ENCODE results near the gene EIF4B.
"Not testable (repeated sequence)": the region's sequence is repeated elsewhere in the genome, so short reads cannot be mapped to it uniquely, and the experiment has no call there.

Gene EIF4B

GRCh38 chr12:52993558-52993869 is 12.7 kb upstream of the EIF4B start:
- DNase-seq (ENCODE audit: low read depth in 2 of 3, low spot score in 1 of 3) = no peak

DNA sequence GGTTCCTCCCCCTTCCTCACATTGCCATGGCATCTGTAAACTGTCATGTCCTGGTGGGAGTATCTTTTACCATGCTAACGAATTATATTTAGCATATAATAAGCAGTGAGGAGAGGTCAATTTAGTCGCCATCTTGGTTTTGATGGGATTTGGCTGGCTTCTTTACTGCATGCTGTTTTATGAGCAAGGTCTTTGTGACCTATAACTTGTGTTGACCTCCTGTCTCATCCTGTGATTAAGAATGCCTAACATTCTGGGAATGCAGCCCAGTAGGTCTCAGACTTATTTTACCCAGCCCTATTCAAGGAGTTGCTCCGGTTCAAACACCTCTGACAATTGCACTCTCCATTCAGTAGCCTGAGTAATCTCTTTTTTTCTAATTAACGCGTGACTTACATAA is 2.1 kb upstream of the EIF4B start:
- DNase-seq (ENCODE audit: low read depth in 2 of 3, low spot score in 1 of 3) = no peak

DNA sequence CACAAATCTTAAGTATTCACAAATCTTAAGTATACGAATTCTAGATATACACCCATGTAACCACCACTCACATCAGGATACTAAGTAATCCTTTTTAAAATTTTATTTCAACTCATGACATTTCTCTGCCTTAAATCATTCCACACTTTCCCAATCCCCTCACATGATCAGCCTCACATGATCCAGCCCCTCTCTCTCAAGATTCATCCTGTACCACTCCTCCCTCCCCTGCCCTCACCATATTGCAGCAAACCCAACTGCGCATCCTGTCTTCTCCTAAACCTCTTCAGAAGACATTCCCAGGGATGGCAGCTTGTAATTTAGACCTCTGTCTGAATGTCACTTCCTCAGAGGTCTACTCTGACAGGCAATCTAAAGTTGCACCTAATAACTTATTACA is 1.7 kb upstream of the EIF4B start:
- DNase-seq (ENCODE audit: low read depth in 2 of 3, low spot score in 1 of 3) = no peak

DNA sequence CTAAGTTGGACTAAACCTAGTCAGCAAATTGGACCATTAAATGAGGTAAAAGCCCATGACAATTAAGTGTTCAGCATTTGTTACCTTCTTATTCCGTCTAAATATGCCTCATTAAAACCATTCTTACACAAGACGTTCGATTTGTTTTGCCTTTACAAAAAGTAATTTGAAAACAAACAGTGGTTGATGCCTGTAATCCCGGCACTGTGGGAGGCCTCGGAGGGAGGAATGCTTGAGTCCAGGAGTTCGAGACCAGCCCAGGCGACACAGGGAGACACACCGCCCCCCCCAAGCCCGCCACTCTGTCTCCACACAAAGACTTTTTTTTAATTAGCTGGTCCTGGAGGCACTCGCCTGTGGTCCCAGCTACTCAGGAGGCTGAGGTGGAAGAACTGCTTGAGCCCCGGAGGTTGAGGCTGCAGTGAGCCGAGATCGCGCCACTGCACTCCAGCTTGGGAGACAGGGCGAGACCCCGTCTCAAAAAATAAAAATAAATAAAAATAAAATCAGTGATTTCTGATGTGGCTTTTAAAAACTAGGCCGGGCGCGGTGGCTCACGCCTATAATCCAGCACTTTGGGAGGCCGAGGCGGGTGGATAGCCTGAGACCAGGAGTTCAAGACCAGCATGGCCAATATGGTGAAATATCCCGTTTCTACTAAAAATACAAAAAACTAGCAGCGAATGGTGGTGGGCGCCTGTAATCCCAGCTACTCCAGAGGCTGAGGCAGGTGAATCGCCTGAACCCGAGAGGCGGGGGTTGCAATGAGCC is 856 bp upstream of the EIF4B start:
- no peak for DNase-seq (ENCODE audit: low read depth in 2 of 3, low spot score in 1 of 3)

- DNase-seq (ENCODE audit: low read depth in 2 of 3, low spot score in 1 of 3) = peak; percentile 67 to 84 (median 74)
Observed at GRCh38 chr12:53006810-53007309, 604 bp downstream of the EIF4B start.

DNA sequence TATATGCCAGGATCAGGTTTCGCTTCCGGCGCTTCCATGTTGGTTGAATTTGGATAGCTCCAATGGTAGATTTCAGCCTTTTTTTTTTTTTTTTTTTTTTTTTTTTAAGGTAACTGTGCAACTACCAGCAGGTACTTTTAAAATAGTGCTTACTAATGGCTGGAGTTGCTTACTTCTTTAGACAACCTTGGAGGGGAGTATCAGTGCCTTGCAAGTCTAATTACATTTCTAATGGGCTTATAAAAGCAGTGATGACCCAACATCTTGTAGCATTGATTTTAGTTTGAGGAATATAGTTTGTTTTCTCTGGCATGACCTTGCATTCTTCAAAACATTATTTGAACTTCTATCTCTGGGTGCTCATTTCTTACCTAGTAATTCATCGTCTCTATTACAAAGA is 1.1 kb downstream of the EIF4B start:
- DNase-seq (ENCODE audit: low read depth in 2 of 3, low spot score in 1 of 3) = no peak

GRCh38 chr12:53008760-53009159 is 2.5 kb downstream of the EIF4B start:
- DNase-seq (ENCODE audit: low read depth in 2 of 3, low spot score in 1 of 3) = not testable (repeated sequence)

GRCh38 chr12:53010955-53011354 is 4.7 kb downstream of the EIF4B start:
- no peak for DNase-seq (ENCODE audit: low read depth in 2 of 3, low spot score in 1 of 3)

- no peak for DNase-seq (ENCODE audit: low read depth in 2 of 3, low spot score in 1 of 3)
Observed at GRCh38 chr12:53011889-53012288, 5.6 kb downstream of the EIF4B start.

DNA sequence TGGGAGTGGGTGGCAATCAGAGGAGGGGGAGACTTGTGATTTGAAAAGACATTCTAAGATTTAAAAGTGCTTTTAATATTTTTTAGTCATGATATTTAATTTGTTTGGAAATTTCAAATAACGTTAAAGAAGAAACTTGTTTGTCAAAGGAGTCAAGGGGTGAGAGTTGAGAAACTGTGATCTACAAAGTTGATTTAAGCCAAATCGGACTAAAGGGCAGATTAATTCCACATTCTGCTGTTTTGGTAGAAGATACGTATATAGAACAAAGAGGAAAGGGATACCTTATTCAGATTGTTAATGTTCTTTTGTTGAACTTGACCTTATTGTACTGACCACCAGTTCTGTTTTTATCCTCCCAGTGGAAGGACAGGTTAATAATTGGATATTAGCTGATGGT is 6.7 kb downstream of the EIF4B start:
- no peak for DNase-seq (ENCODE audit: low read depth in 2 of 3, low spot score in 1 of 3)

DNA sequence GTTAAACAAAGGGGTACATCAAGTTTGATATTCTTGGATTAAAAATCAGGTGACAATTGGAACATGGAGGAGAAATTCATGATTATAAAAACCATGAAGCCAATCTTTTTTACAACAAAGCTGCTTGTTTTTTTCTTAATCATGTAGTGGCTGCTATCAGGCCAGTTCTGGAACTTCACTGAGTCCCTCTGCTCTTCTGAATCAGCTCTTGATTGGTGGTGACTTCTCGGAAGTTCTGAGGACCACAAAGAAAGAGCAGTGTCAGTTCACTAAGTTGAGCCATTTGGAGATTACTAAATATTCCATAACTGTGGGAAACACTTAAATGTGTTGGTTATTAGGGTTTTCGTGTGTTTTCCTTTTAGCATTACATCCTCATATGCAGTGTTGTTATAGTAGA is 8.5 kb downstream of the EIF4B start:
- no peak for DNase-seq (ENCODE audit: low read depth in 2 of 3, low spot score in 1 of 3)

DNA sequence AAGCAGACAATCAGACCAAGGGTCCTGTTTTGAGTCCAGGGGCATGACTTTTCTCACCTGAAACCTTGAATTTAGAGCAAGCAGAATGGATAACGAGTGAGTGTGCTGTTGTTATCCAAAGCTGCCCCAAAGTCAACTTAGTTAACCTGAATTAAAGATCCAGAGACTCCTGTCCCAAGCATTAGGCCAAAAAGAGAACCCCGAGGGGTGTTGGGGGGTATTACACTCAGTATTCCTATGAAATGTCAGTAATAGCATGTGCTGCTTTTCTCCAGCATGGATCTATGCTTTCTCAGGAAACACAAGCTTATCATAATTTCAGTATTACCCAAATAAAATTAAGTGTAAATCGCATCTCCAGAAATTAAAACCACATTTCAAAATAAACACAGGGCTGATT is 19.0 kb downstream of the EIF4B start:
- DNase-seq (ENCODE audit: low read depth in 2 of 3, low spot score in 1 of 3) = no peak

GRCh38 chr12:53027014-53027413 is 20.8 kb downstream of the EIF4B start:
- not testable (repeated sequence) for DNase-seq (ENCODE audit: low read depth in 2 of 3, low spot score in 1 of 3)

DNA sequence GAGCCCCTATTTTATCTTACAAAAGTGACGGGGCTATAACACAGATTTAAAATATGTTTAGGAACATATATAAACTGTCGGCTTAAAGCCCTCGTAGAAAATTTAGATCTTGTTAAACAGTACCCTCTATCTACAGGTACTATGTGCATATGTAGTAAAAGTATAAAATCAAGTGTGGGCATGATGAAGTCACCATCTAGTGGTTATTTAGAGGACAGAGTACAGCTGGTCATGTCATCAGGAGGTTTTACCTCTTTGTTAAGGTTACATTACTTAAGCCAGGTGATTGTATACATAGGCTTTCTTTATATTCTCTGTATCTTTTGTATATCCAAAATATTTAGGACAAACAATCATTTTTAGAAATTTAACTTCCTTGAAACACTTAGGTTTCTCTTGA is 25.4 kb downstream of the EIF4B start:
- no peak for DNase-seq (ENCODE audit: low read depth in 2 of 3, low spot score in 1 of 3)

DNA sequence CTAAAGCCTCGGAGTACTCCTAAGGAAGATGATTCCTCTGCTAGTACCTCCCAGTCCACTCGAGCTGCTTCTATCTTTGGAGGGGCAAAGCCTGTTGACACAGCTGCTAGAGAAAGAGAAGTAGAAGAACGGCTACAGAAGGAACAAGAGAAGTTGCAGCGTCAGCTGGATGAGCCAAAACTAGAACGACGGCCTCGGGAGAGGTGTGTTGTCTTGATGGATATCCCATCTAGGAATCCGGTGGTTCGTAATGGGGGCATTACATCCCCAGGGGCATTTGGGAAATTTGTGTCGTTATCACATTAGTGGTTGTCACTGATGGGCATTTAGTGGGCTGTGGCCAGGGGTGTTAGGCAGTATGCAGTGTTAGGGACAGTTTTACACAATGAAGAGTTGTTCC is 27.6 kb downstream of the EIF4B start:
- DNase-seq (ENCODE audit: low read depth in 2 of 3, low spot score in 1 of 3) = not testable (repeated sequence)

- no peak for DNase-seq (ENCODE audit: low read depth in 2 of 3, low spot score in 1 of 3)
Observed at GRCh38 chr12:53034459-53034858, 28.2 kb downstream of the EIF4B start.

DNA sequence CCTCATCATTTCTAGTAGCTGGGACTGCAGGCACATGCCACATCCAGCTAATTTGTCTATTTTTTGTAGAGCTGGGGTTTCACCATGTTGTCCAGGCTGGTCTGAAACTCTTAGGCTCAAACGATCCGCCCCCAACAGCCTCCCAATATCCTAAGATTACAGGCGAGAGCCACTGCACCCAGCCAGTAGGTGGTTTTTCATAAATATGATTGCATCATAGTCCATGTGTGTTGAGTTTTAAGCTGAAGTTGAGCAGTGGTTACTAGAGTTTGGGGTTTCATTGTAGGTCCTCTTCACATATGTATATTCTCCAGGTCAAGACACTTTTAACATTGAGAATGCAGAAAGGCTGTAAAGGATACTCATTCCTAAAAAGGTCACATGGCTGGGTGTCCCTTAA is 30.5 kb downstream of the EIF4B start:
- no peak for DNase-seq (ENCODE audit: low read depth in 2 of 3, low spot score in 1 of 3)

GRCh38 chr12:53039851-53040250 is 33.6 kb downstream of the EIF4B start:
- no peak for DNase-seq (ENCODE audit: low read depth in 2 of 3, low spot score in 1 of 3)

- DNase-seq (ENCODE audit: low read depth in 2 of 3, low spot score in 1 of 3) = no peak
Observed at GRCh38 chr12:53042607-53043454, 36.6 kb downstream of the EIF4B start.

GRCh38 chr12:53044052-53044581 is 37.9 kb downstream of the EIF4B start:
- DNase-seq (ENCODE audit: low read depth in 2 of 3, low spot score in 1 of 3) = no peak

DNA sequence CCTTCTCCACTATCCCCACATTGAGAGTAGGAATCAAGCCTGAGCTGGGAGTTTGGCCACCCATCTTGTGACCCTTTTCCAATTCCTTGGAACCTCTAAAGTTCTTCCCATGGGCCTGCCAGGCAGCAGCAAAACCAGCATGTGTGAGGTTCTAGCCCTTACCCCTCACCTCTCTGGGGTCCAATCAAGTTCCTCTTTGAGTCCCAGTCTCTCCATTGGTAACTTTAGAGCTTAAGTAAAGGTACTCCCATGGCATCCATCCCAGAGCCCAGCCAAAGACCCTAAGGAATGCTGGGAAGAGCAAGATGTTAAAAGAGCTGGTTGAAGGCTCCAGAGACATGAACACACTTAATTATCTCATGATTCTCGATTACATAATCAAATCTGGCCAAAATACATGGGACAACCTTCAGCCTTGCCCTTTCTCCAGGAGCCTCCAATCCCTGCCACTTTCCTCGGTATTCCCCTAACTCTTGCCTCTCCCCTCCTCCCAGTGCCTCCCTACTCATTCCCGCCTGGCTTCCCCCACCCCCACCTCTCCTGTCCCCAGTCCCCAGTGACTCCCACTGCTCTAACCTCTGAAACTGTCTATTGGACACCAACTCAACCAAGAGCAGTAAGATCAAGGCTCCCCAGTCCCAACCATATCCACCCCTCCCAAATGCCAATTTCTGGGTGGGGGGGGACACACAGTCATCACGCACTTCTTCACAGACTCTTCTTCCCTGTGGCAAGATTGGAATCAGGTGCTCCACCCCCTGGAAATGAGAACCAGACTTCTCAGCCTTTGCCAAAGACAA is 38.8 kb downstream of the EIF4B start:
- DNase-seq (ENCODE audit: low read depth in 2 of 3, low spot score in 1 of 3) = no peak
